GM19372 (cell line): ENCODE measurements around the gene LRRC42.

ENCODE experiments used
- ATAC-seq: cut with Tn5 transposase; IDR thresholded peaks from one replicate; pipeline ENCODE4 v1.9.1; 2021; ENCODE audit warnings: mild to moderate bottlenecking, low read depth, moderate library complexity; ENCODE audit not compliant: unreplicated experiment

The LRRC42 gene

GRCh38 chr1:53942127-53942957, 3.8 kb upstream of the LRRC42 start:
- no peak for ATAC-seq

DNA sequence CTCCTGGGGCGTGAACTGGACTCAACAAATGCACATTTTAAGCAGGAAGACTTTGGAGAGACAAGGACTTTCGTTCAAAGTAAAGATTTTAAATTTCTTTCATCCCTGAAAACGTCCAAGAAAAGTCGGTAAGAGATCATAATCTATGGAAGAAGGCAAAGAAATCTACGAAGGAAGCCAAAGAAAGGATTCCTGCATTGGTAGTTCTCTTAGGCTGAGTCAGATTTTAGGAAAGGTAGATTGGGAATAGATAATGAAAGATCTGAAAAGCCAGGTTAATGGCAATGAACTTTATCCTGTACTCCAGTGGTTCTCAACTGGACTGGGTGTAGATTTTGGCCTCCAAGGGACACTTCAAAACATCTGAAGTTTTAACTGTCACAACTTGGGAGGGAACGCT, 3.1 kb upstream of the LRRC42 start:
- ATAC-seq = no peak

DNA sequence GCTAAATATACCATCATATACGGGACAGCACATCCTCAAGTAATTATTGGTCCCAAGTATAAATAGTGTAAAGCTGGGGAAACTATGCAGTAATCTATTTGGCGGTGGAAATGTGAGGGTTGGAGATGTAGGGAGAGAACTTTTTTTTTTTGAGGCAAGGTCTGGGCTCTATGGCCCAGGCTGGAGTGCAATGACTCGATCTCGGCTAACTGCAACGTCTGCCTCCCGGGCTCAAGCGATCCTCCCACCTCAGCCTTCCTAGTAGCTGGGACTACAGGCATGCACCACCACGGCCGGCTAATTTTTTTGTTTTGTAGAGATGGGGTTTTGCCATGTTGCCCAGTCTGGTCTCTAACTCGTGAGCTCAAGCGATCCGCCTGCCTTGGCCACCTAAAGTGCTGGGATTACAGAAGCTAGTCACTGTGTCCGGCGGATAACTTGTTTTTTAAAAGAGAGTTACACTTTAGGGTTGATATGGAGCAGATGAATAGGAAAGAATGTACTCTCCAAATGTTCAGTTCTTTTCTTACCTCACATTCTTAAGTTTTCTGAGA, 2.6 kb upstream of the LRRC42 start:
- ATAC-seq = no peak

DNA sequence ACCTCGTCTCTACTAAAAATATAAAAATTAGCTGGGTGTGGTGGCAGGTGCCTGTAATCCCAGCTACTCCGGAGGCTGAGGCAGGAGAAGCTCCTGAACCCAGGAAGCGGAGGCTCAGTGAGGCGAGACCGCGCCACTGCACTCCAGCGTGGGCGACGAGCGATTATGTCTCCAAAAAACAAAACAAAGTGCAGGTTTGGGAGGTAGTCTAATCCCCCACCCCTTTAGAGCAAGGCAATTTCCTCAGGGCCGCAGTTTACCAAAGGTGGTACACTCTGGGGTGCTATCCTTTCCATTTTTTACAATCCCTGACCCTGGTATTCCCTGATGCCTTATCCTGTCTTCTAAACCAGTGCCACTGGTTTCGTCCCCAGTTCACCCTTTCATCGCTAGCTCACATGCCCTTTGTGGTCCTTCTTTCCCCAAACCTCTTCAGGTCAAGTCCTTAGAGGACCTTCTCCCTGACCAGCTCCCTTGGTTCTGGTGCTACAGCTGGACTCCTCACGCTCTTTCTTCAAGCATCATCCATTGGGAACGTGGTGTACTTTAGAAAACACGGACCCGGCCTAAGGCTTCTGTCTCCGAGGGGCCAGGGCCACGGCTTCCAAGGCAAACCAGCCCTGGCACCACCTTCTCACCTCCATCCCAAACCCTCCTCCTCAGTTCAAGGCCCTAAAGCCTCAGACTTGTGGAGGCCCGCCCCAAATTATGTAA, 1.5 kb upstream of the LRRC42 start:
- ATAC-seq = no peak

GRCh38 chr1:53945183-53945432, 1.0 kb upstream of the LRRC42 start:
- no peak for ATAC-seq

DNA sequence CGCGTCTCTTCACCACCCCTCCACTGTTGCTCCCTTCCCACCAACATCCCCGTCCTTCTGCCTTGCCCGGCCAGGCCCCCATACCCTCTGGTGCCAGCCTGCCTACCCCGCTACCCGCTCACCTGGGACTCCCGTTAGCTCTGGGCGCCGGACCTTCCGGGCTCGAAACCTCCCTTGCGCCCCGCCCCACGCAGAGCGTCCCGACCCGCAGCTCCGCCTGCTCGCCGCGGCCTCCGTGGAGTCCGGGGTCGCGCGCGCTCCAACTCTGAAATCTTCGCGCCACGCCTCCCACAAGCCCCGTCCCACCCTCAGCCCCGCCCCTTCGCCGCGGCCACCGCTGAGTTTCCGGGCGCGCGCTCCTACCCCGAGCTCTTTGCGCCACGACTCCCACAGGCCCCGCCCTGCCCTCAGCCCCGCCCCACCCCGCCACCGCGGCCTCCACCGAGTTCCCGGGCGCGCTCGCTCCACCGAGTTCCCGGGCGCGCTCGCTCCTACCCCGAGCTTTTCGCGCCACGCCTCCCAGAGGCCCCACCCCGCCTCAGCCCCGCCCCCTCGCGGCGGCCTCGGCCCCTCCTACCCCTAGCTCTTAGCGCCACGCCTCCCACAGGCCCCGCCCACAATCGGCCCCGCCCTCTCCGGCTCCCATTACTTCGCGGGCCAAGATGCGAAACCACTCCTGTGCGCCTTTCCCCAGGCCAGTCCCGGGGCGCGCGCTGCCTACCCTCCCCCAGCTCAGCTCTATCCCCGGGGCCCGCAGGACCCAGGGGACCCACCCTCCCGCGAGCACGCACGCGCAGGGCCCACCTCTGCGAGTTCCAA, 508 bp upstream of the LRRC42 start, which contains the start of gene IFT25:
IFT25 (minus strand) TSS at position 267 of the 819 bp plus-strand sequence. CDS start 5,617 bp downstream, outside the sequence.
- ATAC-seq = peak; percentile 61

DNA sequence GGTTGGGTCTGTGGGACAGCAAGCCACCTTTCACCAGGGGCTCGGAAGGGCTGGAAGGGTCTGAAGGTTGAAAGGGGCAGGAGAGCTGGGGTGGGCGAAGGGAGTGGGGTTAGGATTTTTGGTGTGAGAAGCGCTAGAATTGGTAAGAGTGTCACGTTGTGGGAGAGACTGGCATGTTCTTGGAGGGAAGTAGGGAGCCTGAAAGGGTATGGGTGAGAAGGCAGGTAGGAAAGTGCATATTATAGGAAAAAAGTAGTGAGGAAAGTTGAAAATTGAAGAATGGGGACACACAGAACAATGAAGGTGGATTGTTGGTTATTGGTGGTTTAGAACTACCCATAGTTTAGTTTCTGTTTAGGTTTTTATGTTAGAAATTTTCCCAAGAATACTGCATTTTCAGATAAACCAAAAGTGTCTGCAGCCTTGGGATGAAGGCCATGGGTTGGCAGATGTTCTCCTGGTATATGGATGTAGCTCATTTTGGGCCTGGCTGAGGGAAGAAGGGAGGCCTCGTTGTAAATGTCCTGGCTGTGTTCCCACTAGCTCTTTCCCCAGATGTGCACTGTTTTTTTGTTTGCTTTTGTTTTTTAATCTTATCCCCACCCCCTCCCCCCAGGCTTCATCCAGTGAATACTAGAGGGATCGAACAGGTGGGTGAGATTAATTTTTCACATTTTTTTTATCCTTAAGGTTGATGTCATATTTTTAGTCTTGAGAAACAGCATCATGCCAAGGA, 1.2 kb downstream of the LRRC42 start:
- ATAC-seq = no peak

GRCh38 chr1:53948291-53948690, 2.1 kb downstream of the LRRC42 start:
- ATAC-seq = no peak

GRCh38 chr1:53949023-53949990, 3.2 kb downstream of the LRRC42 start:
- no peak for ATAC-seq

- no peak for ATAC-seq
These were observed 5.5 kb downstream of the LRRC42 start for GRCh38 chr1:53951697-53952096.

DNA sequence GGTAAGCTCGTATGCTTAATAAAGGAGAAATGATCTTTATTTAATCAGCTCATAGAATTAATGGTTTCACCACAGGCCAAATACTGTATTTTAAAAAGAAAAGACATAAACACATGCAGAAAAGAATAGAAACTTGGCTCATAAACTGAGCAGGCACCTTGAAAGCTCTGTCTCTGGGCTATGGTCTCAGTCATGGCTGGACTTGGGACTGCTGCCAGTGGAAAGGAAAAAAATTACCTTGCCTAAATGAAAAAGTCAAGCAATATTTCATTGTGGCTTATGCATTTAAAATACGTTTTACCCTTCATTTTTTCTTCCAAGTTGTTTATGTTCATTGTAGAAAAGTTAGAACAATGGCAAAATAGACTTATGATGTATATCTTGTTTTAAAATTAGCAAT, 8.0 kb downstream of the LRRC42 start:
- ATAC-seq = no peak

DNA sequence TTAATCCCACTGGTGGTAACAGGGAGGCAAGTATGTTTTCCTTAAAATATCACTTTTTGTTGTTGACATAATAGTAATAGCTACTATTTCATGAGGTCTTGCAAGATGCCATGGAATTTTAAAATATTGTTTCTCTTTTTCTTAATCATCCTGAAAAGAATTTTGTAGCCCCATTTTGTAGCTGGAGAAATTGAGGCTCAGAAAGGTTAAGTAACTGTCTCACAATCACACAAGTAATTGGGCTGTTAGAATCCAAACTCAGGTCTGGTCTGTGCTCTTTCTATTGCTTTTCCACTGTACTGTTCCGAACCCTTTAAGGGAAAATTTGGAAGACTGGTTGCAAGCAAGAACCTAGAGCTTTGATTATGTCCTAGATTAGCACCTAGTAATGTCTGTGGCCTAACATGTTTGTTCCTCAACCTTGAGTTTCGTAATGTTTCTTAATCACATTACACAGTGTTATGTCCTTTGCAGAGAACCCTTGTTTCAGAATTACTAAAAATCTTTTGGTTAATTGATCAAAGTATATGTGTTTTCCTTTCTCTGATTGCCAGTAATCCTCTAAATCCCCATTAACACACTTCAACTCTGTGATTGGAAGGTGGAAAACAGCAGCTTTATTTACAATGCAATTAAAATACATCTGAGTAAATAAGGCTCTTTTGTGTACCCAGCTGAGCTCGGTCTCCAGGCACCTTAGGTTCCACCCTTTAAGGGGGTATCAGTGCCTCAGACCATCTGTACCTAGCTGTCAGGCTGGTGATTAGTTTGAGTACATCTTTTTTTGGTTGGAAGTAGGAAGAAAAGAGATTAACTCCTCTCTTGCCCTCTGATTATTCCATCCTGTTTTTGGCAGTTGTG, 10.4 kb downstream of the LRRC42 start:
- no peak for ATAC-seq

GRCh38 chr1:53957194-53957818, 11.2 kb downstream of the LRRC42 start:
- no peak for ATAC-seq

GRCh38 chr1:53959664-53960250, 13.6 kb downstream of the LRRC42 start:
- no peak for ATAC-seq

DNA sequence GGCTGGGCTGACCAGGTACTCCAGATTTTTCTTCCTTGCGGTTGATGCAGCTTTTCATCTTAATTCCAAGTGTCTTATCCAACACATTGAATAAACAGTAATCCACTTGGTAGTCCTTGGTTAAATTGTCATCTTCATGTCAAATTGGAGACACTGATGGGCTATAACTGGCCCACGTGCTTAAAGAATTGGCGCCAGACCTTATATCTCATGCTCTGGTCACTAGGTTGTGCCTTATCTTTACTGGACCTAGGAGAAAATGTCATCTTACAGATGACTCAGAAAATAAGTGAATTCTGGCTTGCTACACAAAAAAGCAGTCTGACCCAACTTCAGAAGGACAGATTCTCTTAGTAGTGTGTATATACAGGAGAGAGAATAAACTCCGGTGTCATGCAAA, 16.2 kb downstream of the LRRC42 start:
- ATAC-seq = no peak

DNA sequence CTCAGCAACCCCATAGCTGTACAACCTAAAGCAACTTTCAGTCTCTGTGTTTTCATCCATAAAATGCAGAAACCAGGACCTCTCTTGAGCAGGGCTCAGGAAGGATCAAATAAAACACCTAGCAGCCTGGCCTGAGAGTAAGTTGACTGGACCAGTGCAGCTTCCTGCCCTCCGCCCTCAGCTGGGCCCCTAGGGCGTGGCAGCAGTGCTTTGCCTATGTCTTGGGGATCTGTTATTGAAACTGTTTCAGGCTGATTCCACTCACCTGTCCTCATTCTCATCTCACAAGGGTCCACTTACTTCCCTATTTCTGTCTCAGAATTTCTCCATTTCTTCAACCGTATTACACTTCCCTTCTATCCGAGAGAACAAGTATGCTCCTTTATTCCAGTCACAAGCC, 17.3 kb downstream of the LRRC42 start:
- ATAC-seq = no peak

DNA sequence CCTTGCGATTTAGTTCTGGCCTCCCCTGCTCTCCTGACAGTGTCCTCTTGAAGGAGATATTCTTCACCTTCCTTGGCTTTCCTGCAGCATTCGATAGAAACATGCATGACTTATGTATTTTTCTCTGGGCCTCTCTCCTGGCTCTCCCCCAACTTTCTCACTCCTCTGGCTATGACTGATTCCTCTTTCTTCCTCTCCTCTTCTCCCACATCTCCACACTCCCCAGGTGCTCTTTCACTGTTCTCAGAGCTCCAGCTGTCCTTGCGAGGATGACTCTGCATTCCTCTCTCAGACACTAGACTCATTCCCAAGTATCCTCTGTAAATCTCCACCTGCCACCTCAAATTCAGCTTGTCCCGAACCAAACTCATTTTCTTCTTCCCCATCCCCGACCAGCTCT, 18.0 kb downstream of the LRRC42 start:
- no peak for ATAC-seq
